ENCODE measurements around the gene SERPINB1. TPM values are rescaled to one million over a fixed set of nuclear protein-coding genes. Genes with fewer than 3 reads are reported as not detected.

The SERPINB1 gene
- total RNA-seq, 1 experiment from 2014 or later = 18.4 TPM

DNA sequence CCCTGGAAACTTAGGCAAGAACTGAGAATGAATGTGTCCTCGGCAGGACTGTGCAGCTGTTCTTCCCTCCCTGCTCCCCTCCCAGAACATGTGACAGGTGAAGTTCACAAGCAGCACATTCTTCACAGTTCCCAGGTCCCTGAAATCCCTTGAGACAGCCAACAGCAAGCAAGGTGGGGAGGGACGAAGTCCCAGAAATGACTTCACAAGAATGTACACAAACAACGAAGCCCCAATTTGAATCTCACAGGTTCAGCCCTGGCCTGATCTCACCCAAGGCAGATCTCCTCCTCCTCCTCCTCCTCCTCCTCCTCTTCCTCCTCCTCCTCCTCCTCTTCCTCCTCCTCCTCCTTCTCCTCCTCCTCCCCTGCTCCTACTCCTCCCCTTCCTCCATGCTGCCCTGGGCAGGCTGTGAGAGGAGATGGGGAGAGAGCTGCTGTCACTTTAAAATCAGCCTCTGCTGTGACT lies 44.1 kb downstream of the SERPINB1 start:
- Histone ChIP-seq H2AFZ (ENCODE audit: low read length) (no peak overlapping the region), H4K91ac (ENCODE audit: insufficient read length, low read depth, low read length) (no peak overlapping the region), H3K9me3 (ENCODE audit: control insufficient read depth, low read depth, low read length) (no peaks in the 10 kb centered on the region), H2BK12ac (ENCODE audit: insufficient read length, low read depth, low read length) (no peak overlapping the region), H3K27me3 (ENCODE audit: insufficient read depth, low read length) (no peaks in the 10 kb centered on the region), H3K27ac (ENCODE audit: insufficient read length, low read depth, low read length) (no peak overlapping the region), H3K79me1 (ENCODE audit: insufficient read depth, low read depth, low read length, poor library complexity, severe bottlenecking) (no peaks in the 10 kb centered on the region), H2BK20ac (ENCODE audit: low read depth, low read length, poor library complexity, severe bottlenecking) (no peak overlapping the region), H3K4ac (ENCODE audit: low read depth, low read length) (no peak overlapping the region), H2AK5ac (ENCODE audit: insufficient read length, low read length) (no peak overlapping the region), H2BK15ac (ENCODE audit: low read depth, low read length) (no peak overlapping the region), H4K5ac (ENCODE audit: insufficient read length, low read depth, low read length) (no peak overlapping the region), H3K23me2 (ENCODE audit: insufficient read length, low read depth, low read length, poor library complexity, severe bottlenecking) (no peaks in the 10 kb centered on the region), H3K79me2 (ENCODE audit: insufficient read depth, low read length) (no peaks in the 10 kb centered on the region), H4K20me1 (ENCODE audit: control insufficient read depth, insufficient read depth, insufficient read length) (no peaks in the 10 kb centered on the region), H2BK5ac (ENCODE audit: insufficient read length, low read length) (no peak overlapping the region), H3K23ac (ENCODE audit: insufficient read length, low read depth, low read length) (no peak overlapping the region), H4K8ac (replicated peaks; ENCODE audit: insufficient read length, low read depth, low read length) (no peak overlapping the region), H3K18ac (ENCODE audit: insufficient read length, low read depth, low read length) (no peak overlapping the region), H3T11ph (ENCODE audit: low read length) (no peak overlapping the region), H2BK120ac (ENCODE audit: low read depth, low read length, poor library complexity, severe bottlenecking) (no peak overlapping the region), H3K14ac (ENCODE audit: insufficient read depth, low read length) (no peak overlapping the region), H3K9ac (ENCODE audit: extremely low read depth, insufficient read length, low read length) (no peak overlapping the region), H3K56ac (ENCODE audit: insufficient read length, low read depth, low read length) (no peak overlapping the region), H3K4me2 (ENCODE audit: insufficient read depth, insufficient read length, low read length) (no peak overlapping the region), H3K4me1 (ENCODE audit: insufficient read depth, low read length) (no peaks in the 10 kb centered on the region)
- TF ChIP-seq, protein P1, sequence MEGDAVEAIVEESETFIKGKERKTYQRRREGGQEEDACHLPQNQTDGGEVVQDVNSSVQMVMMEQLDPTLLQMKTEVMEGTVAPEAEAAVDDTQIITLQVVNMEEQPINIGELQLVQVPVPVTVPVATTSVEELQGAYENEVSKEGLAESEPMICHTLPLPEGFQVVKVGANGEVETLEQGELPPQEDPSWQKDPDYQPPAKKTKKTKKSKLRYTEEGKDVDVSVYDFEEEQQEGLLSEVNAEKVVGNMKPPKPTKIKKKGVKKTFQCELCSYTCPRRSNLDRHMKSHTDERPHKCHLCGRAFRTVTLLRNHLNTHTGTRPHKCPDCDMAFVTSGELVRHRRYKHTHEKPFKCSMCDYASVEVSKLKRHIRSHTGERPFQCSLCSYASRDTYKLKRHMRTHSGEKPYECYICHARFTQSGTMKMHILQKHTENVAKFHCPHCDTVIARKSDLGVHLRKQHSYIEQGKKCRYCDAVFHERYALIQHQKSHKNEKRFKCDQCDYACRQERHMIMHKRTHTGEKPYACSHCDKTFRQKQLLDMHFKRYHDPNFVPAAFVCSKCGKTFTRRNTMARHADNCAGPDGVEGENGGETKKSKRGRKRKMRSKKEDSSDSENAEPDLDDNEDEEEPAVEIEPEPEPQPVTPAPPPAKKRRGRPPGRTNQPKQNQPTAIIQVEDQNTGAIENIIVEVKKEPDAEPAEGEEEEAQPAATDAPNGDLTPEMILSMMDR (conservative IDR thresholded peaks at IDR 0.05) = no peak
- peaks cover 0 to 10% (median 0%) of the 10 kb centered on the region in 3 experiments; a peak in 2 of 7 replicates for H3K36me3 Mint-ChIP-seq (ENCODE audit: insufficient read depth in 1 of 3, low read depth in 3 of 3)
- WGBS (ENCODE audit: extremely low coverage, insufficient read length, low lambda C conversion rate) = no CpG with 5 or more reads among the region's 3 CpGs
- no peaks in the 10 kb centered on the region for H3K9me3 Mint-ChIP-seq
- H3K27me3 Mint-ChIP-seq (ENCODE audit: low read depth) = no peaks in the 10 kb centered on the region
- no peak overlapping the region for H3K27ac Mint-ChIP-seq
- no peak overlapping the region for H3K4me3 Mint-ChIP-seq
- H3K4me1 Mint-ChIP-seq = peaks cover 21 to 23% of the 10 kb centered on the region in 2 experiments
- DNase-seq = no peak
